Activated CD8-positive, alpha-beta T cell treated with anti-CD3 and anti-CD28 coated beads, Interleukin-2, amount 10 ng/mL, durations not matched to agents 7 days and 5 days (primary cell): ENCODE data around the gene WFIKKN1. TPM values are rescaled to one million over a fixed set of nuclear protein-coding genes. Genes with fewer than 3 reads are reported as not detected.
A peak's percentile ranks its signal among the peaks of the same experiment; 100 is the strongest.

Experiments
- ATAC-seq: fragments of 150-1000 bp; cut with Tn5 transposase; one replicate; pipeline ENCODE4 v1.10.0; 2021; ENCODE audit warnings: moderate library complexity
- CTCF ChIA-PET: fragments of 350-600 bp; sonication (Branson Sonifier 250); formaldehyde crosslinking; loops from one replicate; lab custom pipeline; 2021; ENCODE audit warnings: antibody characterized with exemption; lab: Charles Lee
- POLR2A ChIA-PET: fragments of 350-600 bp; sonication (Branson Sonifier 250); formaldehyde crosslinking; loops from one replicate; lab custom pipeline; 2021; ENCODE audit warnings: antibody characterized with exemption; lab: Charles Lee
- DNase-seq: peaks from one replicate; pipeline ENCODE4 v3.0.0-alpha.2; 2020
- H3K27ac Mint-ChIP-seq: one replicate; pipeline ENCODE4 v1.8.0; 2021; ENCODE audit warnings: mild to moderate bottlenecking, mixed read lengths
- H3K27me3 Mint-ChIP-seq: one replicate; pipeline ENCODE4 v1.8.0; 2021; ENCODE audit warnings: low read depth, mixed read lengths
- H3K36me3 Mint-ChIP-seq: one replicate; pipeline ENCODE4 v1.8.0; 2021; ENCODE audit warnings: low read depth, mixed read lengths
- H3K4me1 Mint-ChIP-seq: one replicate; pipeline ENCODE4 v1.8.0; 2021; ENCODE audit warnings: low read depth, mixed read lengths
- H3K4me3 Mint-ChIP-seq: one replicate; pipeline ENCODE4 v1.8.0; 2021; ENCODE audit warnings: mild to moderate bottlenecking, mixed read lengths
- H3K9me3 Mint-ChIP-seq: one replicate; pipeline ENCODE4 v1.8.0; 2022; ENCODE audit warnings: mixed read lengths; ENCODE audit not compliant: insufficient read depth
- total RNA-seq, 2 experiments: library from RNA; stranded (reverse); gene quantifications; one replicate each; pipeline ENCODE4 v1.2.3, GENCODE V29; 2021

The WFIKKN1 gene
- total RNA-seq, 2 experiments from 2014 or later = 0.47 to 0.68 TPM

DNA sequence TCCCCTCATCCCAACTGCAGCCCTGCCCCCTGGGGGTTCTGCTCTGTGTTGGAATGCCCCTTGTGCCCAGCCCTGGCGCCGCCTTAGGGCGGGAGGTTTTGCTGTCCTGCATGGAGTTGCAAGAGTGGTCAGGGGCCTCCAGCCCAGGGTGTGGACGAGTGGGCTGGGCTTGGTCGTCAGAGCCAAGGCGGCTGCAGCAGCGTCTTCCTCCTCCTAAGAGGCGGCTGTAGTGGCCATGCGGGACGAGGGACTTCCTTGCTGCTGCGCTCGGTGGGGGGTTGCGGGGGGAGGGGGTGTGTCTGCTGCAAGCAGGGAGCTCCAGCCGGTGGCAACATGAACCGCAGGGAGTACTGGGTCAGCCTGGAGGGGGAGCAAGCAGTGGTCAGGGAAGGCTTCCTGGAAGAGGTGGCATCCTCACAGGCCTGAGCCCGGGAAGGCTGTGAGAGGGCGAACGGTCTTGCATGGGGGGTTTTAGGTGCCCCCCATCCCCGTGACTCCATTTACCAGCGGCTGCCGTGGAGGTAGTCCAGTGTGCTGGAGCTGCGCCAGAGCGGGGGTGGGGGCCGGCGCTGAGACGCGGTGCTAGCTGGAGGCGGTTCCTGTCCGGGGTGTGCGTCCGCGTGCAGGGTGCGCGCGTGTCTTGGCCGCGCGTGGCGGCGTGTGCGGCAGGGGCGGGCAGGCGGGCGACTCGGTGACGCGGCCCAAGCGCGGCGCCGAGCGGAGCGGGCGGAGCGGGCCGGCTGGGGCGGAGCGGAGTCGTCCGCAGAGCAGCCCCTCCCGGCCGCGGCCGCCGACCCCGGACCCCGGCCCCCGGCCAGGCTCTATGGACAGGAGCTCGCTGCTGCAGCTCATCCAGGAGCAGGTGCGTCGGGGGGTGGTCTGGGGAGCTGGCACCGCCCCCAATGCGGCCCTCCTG lies 44.4 kb downstream of the WFIKKN1 start, which contains the start of gene RHBDL1:
Gene RHBDL1 (plus strand): TSS at position 704 of the 916 bp plus-strand sequence. CDS start 120 bp downstream, at position 824.
- peaks cover 10% of the 10 kb centered on the region for H3K36me3 Mint-ChIP-seq
- DNase-seq (no peak), ATAC-seq (no peak)
- ChIA-PET POLR2A (interaction anchor here (1.1 to 1.4 kb wide), 2 partner anchors 8 to 15 kb away, joined by 4 to 7 read pairs; partner anchors contain the start of gene WDR24), CTCF (no interaction called here)
- no peaks in the 10 kb centered on the region for H3K9me3 Mint-ChIP-seq
- H3K4me1 Mint-ChIP-seq = peaks cover 13% of the 10 kb centered on the region
- peaks cover 6% of the 10 kb centered on the region for H3K27me3 Mint-ChIP-seq
- no peak within 1 kb of the TSS for H3K27ac Mint-ChIP-seq
- H3K4me3 Mint-ChIP-seq = no peak within 1 kb of the TSS

DNA sequence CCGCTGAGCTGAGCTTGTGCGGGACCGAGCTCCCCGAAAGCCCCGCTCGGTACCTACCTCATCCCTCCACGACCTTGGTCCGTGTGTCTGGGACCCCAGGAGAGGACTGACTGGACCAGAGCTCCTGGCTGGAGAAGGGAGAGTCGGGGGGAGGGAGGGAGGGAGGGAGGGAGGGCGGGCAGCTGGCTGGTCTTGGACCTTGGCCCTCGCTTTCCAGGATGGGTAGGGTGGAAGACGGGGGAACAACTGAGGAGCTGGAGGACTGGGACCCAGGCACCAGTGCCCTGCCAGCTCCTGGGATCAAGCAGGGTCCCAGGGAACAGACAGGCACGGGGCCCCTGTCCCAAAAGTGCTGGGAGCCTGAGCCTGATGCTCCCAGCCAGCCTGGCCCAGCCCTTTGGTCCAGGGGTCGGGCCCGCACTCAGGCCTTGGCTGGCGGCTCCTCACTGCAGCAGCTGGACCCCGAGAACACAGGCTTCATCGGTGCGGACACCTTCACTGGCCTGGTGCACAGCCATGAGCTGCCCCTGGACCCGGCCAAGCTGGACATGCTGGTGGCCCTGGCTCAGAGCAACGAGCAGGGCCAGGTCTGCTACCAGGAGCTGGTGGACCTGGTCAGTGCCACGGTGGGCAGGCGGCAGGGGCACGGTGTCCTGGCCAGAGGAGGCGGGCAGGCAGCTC lies 45.2 kb downstream of the WFIKKN1 start:
- no peaks in the 10 kb centered on the region for H3K9me3 Mint-ChIP-seq
- H3K27ac Mint-ChIP-seq = no peak overlapping the region
- peaks cover 9% of the 10 kb centered on the region for H3K36me3 Mint-ChIP-seq
- peaks cover 15% of the 10 kb centered on the region for H3K4me1 Mint-ChIP-seq
- ATAC-seq (no peak), DNase-seq (no peak)
- no peak overlapping the region for H3K4me3 Mint-ChIP-seq
- H3K27me3 Mint-ChIP-seq = peaks cover 6% of the 10 kb centered on the region
- POLR2A ChIA-PET = interaction anchor here (1.1 to 1.4 kb wide), 2 partner anchors 9 to 14 kb away, joined by 4 to 7 read pairs; partner anchors contain the start of gene WDR24
- CTCF ChIA-PET = no interaction called here

DNA sequence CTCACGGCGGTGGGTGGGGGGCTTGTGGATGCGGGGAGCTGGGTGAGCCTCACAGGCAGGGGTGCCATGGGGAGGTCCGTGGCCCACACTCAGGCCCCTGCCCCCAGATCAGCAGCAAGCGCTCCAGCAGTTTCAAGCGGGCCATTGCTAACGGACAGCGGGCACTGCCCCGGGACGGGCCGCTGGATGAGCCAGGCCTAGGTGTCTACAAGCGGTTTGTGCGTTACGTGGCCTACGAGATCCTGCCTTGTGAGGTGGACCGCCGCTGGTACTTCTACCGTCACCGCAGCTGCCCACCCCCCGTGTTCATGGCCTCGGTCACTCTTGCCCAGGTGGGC lies 45.7 kb downstream of the WFIKKN1 start:
- H3K27me3 Mint-ChIP-seq = peaks cover 6% of the 10 kb centered on the region
- DNase-seq = no peak
- H3K4me3 Mint-ChIP-seq = no peak overlapping the region
- H3K27ac Mint-ChIP-seq = no peak overlapping the region
- no peak for ATAC-seq
- ChIA-PET CTCF (no interaction called here), POLR2A (interaction anchor here (1.4 kb wide), 1 partner anchor 13 kb away, joined by 7 read pairs; the partner anchor contains the start of gene WDR24)
- H3K9me3 Mint-ChIP-seq = no peaks in the 10 kb centered on the region
- H3K36me3 Mint-ChIP-seq = peaks cover 11% of the 10 kb centered on the region
- peaks cover 20% of the 10 kb centered on the region for H3K4me1 Mint-ChIP-seq

DNA sequence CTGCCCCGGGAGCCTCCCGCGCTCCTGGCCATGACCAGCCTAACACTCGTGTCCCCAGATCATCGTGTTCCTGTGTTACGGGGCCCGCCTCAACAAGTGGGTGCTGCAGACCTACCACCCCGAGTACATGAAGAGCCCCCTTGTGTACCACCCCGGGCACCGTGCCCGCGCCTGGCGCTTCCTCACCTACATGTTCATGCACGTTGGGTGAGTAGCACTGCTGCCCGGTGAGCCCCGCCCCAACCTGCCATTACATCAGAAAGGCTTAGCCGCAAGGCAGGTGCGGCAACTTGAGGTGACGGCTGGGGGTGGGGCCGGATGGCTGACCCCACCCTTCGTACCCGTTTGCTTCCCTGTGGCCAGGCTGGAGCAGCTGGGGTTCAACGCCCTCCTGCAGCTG lies 46.1 kb downstream of the WFIKKN1 start:
- ATAC-seq (no peak), DNase-seq (no peak)
- Mint-ChIP-seq H3K36me3 (peaks cover 15% of the 10 kb centered on the region), H3K27me3 (peaks cover 6% of the 10 kb centered on the region), H3K4me3 (no peak overlapping the region), H3K27ac (no peak overlapping the region), H3K4me1 (peaks cover 24% of the 10 kb centered on the region), H3K9me3 (no peaks in the 10 kb centered on the region)
- ChIA-PET POLR2A (interaction anchor here (0.6 kb wide), 1 partner anchor 108 kb away, joined by 4 read pairs; no protein-coding TSS in a partner anchor), CTCF (no interaction called here)

DNA sequence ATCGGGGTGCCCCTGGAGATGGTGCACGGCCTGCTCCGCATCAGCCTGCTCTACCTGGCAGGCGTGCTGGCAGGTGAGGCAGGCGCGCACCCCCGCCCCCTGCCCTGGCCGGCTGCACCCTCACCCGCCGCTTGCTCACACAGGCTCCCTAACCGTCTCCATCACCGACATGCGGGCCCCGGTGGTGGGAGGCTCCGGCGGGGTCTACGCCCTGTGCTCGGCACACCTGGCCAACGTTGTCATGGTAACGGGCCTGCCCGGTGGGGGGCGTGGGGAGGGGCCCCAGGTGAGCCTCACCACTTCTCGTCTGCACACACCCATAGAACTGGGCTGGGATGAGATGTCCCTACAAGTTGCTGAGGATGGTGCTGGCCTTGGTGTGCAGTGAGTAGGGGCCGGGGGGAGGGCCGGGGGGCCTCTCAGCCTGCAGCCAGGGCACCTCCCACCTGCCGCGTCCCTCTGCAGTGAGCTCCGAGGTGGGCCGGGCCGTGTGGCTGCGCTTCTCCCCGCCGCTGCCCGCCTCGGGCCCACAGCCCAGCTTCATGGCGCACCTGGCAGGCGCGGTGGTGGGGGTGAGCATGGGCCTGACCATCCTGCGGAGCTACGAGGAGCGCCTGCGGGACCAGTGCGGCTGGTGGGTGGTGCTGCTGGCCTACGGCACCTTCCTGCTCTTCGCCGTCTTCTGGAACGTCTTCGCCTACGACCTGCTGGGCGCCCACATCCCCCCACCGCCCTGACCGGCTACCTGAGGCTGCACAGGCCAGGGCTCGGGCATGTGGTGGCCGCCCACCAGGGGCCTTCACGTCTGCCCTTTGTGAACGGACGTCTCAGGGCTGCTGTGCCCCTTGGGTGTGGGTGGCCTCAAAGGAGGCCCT lies 46.8 kb downstream of the WFIKKN1 start:
- POLR2A ChIA-PET = interaction anchor here (0.6 kb wide), 1 partner anchor 109 kb away, joined by 4 read pairs; no protein-coding TSS in a partner anchor
- Mint-ChIP-seq H3K36me3 (peaks cover 21% of the 10 kb centered on the region), H3K4me3 (no peak overlapping the region), H3K4me1 (peaks cover 30% of the 10 kb centered on the region), H3K27me3 (peaks cover 6% of the 10 kb centered on the region), H3K27ac (no peak overlapping the region), H3K9me3 (no peaks in the 10 kb centered on the region)
- DNase-seq = no peak
- CTCF ChIA-PET = no interaction called here
- no peak for ATAC-seq

DNA sequence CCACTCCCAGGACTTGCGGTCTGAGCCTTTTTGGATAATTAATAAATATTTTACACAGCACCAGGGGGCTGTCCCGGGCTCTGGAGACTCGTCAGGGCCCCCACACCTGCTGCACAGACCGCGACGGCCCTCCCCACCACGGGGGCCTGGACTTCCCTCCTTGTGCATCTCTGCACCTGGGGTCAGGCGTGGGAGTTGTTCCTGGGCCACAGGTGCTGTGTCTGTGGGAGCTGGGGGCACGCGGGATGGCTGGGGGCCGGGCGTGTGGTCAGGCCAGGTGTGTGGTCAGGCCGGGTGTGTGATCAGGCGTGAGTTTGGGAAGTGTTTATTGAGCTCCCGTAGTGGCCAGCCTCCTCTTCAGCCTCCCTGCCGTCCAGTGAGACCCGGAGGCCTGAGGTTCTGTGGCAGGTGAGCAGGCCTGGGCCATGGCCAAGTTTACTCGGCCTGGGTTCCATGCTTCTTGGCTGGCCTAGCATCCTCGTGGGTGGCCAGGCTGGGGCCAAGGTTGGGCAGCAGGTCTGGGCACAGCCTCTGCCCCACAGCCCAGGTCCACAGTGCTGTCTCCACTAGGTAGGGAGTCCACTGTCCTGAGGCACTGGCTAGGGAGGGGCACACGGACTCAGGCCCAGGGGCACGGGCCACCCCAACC lies 47.5 kb downstream of the WFIKKN1 start:
- DNase-seq (no peak), ATAC-seq (no peak)
- ChIA-PET POLR2A (interaction anchor here (0.5 to 1.3 kb wide), 3 partner anchors 12 to 79 kb away, joined by 3 read pairs; partner anchors contain the start of genes METTL26 and WDR24), CTCF (interaction anchor here (1.0 to 2.6 kb wide), 2 partner anchors 10 to 41 kb away, joined by 3 to 10 read pairs; partner anchors contain the start of gene RHOT2)
- peaks cover 6% of the 10 kb centered on the region for H3K27me3 Mint-ChIP-seq
- H3K36me3 Mint-ChIP-seq = peaks cover 22% of the 10 kb centered on the region
- no peaks in the 10 kb centered on the region for H3K9me3 Mint-ChIP-seq
- peaks cover 36% of the 10 kb centered on the region for H3K4me1 Mint-ChIP-seq
- H3K4me3 Mint-ChIP-seq = peak overlapping the region; percentile 73
- no peak overlapping the region for H3K27ac Mint-ChIP-seq

DNA sequence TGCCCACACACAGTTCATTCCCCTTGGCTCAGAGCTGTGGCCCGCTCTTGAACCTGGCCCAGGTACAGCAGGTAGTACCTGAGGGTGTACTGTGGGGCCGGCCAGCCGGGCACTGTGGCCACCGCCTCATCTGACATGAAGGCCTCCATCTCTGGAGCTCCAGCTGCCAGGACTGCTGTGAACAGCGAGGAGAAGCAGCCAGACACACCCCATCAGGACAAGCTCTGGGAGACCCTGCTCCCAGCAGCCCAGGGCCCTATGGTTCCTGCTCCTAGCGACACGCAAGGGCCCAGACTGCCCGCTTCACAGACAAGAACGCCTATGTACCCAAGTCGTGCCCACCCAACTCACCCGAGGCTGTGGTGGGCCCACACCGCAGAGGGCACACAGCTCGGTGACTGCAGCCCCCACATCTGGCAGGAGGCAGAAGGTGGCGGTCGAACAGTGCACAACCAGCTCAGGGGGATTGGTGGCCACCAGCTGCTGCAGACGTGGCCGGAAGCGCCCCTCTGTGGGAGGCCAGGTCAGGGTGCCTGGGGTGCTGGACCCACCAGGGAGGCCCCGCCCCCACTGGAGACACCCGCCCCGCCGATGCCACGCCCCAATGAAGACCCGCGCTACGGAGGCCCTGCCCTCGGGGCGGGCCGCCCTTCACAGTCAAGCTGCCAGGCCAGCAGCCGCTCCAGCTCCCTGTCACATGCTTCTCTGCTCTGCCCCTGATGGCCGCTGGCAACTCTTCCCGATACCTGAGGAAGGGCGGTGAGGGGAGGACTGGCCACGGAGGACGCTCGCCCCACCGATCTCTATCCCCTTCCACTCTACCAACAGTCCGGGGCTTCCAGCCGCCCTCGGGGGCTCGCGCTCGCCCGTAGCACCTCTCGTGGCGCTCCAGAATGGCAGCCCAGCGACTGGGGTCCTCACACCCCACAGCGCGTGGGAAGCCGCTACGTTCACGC lies 48.4 kb downstream of the WFIKKN1 start:
- Mint-ChIP-seq H3K9me3 (no peaks in the 10 kb centered on the region), H3K27me3 (peaks cover 6% of the 10 kb centered on the region), H3K4me3 (peak overlapping the region; percentile 73), H3K27ac (peak overlapping the region; percentile 78), H3K36me3 (peaks cover 24% of the 10 kb centered on the region), H3K4me1 (peaks cover 41% of the 10 kb centered on the region)
- peak; percentile 65 for DNase-seq
- ChIA-PET POLR2A (interaction anchor here (0.5 to 1.3 kb wide), 3 partner anchors 11 to 78 kb away, joined by 3 read pairs; partner anchors contain the start of genes METTL26 and WDR24), CTCF (interaction anchor here (1.0 to 2.6 kb wide), 2 partner anchors 11 to 42 kb away, joined by 3 to 10 read pairs; partner anchors contain the start of gene RHOT2)
- ATAC-seq = peak; percentile 16

DNA sequence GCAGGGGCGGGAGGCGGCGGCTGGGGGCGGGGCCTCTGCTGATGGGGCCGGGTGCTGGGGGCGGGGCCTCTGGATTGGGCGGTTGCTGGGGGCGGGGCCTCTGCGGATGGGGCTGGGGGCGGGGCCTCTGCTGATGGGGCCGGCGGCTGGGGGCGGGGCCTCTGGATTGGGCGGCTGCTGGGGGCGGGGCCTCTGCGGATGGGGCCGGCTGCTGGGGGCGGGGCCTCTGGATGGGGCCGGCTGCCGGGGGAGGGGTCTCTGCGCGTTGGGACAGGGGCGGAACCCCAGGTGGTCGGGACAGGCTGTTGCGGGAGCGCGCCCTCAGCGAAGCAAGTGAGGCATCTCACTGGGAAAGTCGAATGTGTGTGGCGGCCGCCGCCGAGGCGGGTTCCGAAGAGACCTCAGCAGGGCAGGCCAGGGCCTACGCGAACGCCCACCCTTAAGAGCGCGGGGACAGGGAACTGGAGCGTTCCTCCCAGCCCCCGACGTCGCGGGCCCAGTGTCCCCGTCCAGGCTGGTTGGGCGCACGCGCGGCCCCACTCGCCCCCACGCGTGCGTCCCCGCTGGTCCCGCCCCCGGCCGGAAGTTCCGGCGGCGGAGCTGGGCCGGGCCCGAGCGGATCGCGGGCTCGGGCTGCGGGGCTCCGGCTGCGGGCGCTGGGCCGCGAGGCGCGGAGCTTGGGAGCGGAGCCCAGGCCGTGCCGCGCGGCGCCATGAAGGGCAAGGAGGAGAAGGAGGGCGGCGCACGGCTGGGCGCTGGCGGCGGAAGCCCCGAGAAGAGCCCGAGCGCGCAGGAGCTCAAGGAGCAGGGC lies 49.2 kb downstream of the WFIKKN1 start, which contains the start of gene STUB1:
Gene STUB1 (plus strand): TSS at position 597 of the 811 bp plus-strand sequence. CDS start 116 bp downstream, at position 713.
- Mint-ChIP-seq H3K4me3 (peak within 1 kb of the TSS; percentile 81), H3K27ac (peak within 1 kb of the TSS; percentile 90), H3K9me3 (no peaks in the 10 kb centered on the region), H3K4me1 (peaks cover 42% of the 10 kb centered on the region), H3K27me3 (peaks cover 4% of the 10 kb centered on the region), H3K36me3 (peaks cover 24% of the 10 kb centered on the region)
- ATAC-seq = peak; percentile 41
- ChIA-PET CTCF (interaction anchor here (0.8 to 2.6 kb wide), 3 partner anchors 10 to 90 kb away, joined by 3 to 10 read pairs (median 9); partner anchors contain the start of genes RHOT2 and WDR24), POLR2A (interaction anchor here (0.6 to 2.4 kb wide), 6 partner anchors 9 to 127 kb away, joined by 3 to 15 read pairs (median 4); partner anchors contain the start of genes METTL26, RHOT2 and WDR24)
- DNase-seq = peak; percentile 90

DNA sequence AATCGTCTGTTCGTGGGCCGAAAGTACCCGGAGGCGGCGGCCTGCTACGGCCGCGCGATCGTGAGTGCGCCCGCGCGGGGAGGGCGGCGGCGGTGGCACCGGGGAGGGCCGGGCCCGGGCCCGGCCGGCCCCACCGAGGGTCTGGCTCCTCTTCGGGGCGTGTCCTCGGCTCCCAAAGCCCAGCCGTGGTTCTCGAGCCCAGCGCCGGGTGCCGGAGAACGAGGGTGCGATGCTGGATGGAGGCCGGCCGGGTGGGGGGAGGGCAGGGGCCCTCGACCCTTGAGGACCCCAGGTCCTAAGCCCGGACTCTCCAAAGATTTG lies 49.8 kb downstream of the WFIKKN1 start:
- H3K36me3 Mint-ChIP-seq = peaks cover 24% of the 10 kb centered on the region
- peaks cover 38% of the 10 kb centered on the region for H3K4me1 Mint-ChIP-seq
- ATAC-seq (no peak), DNase-seq (no peak)
- peak overlapping the region; percentile 61 for H3K27ac Mint-ChIP-seq
- no peaks in the 10 kb centered on the region for H3K27me3 Mint-ChIP-seq
- H3K9me3 Mint-ChIP-seq = no peaks in the 10 kb centered on the region
- ChIA-PET CTCF (interaction anchor here (0.8 to 2.6 kb wide), 3 partner anchors 9 to 90 kb away, joined by 3 to 10 read pairs (median 9); partner anchors contain the start of genes RHOT2 and WDR24), POLR2A (interaction anchor here (0.6 to 2.4 kb wide), 5 partner anchors 9 to 126 kb away, joined by 3 to 15 read pairs (median 4); partner anchors contain the start of genes METTL26, RHOT2 and WDR24)
- H3K4me3 Mint-ChIP-seq = peak overlapping the region; percentile 76
